ENCODE data around the gene VPS8.

VPS8 gene

GRCh38 chr3:185058796-185059195 is 246.8 kb downstream of the VPS8 start:
- no peak for DNase-seq (ENCODE audit: extremely low read depth, insufficient read length)
- H3K4me3 ChIP-seq (replicated peaks; ENCODE audit: low read depth, low read length) = no peak overlapping the region
- H3K36me3 ChIP-seq (ENCODE audit: control insufficient read depth, insufficient read depth, low read length) = no peaks in the 10 kb centered on the region
- no peaks in the 10 kb centered on the region for H3K27me3 ChIP-seq (replicated peaks; ENCODE audit: control insufficient read depth, insufficient read depth, low read length)
- TF ChIP-seq CTCF (IDR thresholded peaks at IDR 0.05; ENCODE audit: insufficient read depth, low read length, poor library complexity, severe bottlenecking) = no peak

- H3K36me3 ChIP-seq (ENCODE audit: control insufficient read depth, insufficient read depth, low read length) = no peaks in the 10 kb centered on the region
- H3K27me3 ChIP-seq (replicated peaks; ENCODE audit: control insufficient read depth, insufficient read depth, low read length) = no peaks in the 10 kb centered on the region
- no peak for DNase-seq (ENCODE audit: extremely low read depth, insufficient read length)
- no peak overlapping the region for H3K4me3 ChIP-seq (replicated peaks; ENCODE audit: low read depth, low read length)
- TF ChIP-seq CTCF (IDR thresholded peaks at IDR 0.05; ENCODE audit: insufficient read depth, low read length, poor library complexity, severe bottlenecking) = no peak
Measured at GRCh38 chr3:185059766-185060165, 247.8 kb downstream of the VPS8 start.

GRCh38 chr3:185060655-185061054 is 248.7 kb downstream of the VPS8 start:
- no peak for TF ChIP-seq CTCF (IDR thresholded peaks at IDR 0.05; ENCODE audit: insufficient read depth, low read length, poor library complexity, severe bottlenecking)
- Histone ChIP-seq H3K27me3 (replicated peaks; ENCODE audit: control insufficient read depth, insufficient read depth, low read length) (no peaks in the 10 kb centered on the region), H3K4me3 (replicated peaks; ENCODE audit: low read depth, low read length) (no peak overlapping the region)

GRCh38 chr3:185062191-185062590 is 250.2 kb downstream of the VPS8 start:
- Histone ChIP-seq H3K36me3 (ENCODE audit: control insufficient read depth, insufficient read depth, low read length) (no peaks in the 10 kb centered on the region), H3K27me3 (replicated peaks; ENCODE audit: control insufficient read depth, insufficient read depth, low read length) (no peaks in the 10 kb centered on the region), H3K4me3 (replicated peaks; ENCODE audit: low read depth, low read length) (no peak overlapping the region)
- DNase-seq (ENCODE audit: extremely low read depth, insufficient read length) = no peak
- no peak for TF ChIP-seq CTCF (IDR thresholded peaks at IDR 0.05; ENCODE audit: insufficient read depth, low read length, poor library complexity, severe bottlenecking)

More at GRCh38 chr3:185060655-185061054, 248.7 kb downstream of the VPS8 start:
- no peak for DNase-seq (ENCODE audit: extremely low read depth, insufficient read length)
- no peaks in the 10 kb centered on the region for H3K36me3 ChIP-seq (ENCODE audit: control insufficient read depth, insufficient read depth, low read length)

GRCh38 chr3:185063431-185063830 is 251.5 kb downstream of the VPS8 start:
- no peak for DNase-seq (ENCODE audit: extremely low read depth, insufficient read length)
- no peak for TF ChIP-seq CTCF (IDR thresholded peaks at IDR 0.05; ENCODE audit: insufficient read depth, low read length, poor library complexity, severe bottlenecking)

GRCh38 chr3:185065059-185065458 is 253.1 kb downstream of the VPS8 start:
- DNase-seq (ENCODE audit: extremely low read depth, insufficient read length) = no peak
- TF ChIP-seq CTCF (IDR thresholded peaks at IDR 0.05; ENCODE audit: insufficient read depth, low read length, poor library complexity, severe bottlenecking) = peak; percentile 18
- H3K4me3 ChIP-seq (replicated peaks; ENCODE audit: low read depth, low read length) = no peak overlapping the region
- no peaks in the 10 kb centered on the region for H3K36me3 ChIP-seq (ENCODE audit: control insufficient read depth, insufficient read depth, low read length)
- H3K27me3 ChIP-seq (replicated peaks; ENCODE audit: control insufficient read depth, insufficient read depth, low read length) = no peaks in the 10 kb centered on the region; the same call in 1 of the 2 replicates

More at GRCh38 chr3:185063431-185063830, 251.5 kb downstream of the VPS8 start:
- no peaks in the 10 kb centered on the region for H3K27me3 ChIP-seq (replicated peaks; ENCODE audit: control insufficient read depth, insufficient read depth, low read length)
- H3K36me3 ChIP-seq (ENCODE audit: control insufficient read depth, insufficient read depth, low read length) = no peaks in the 10 kb centered on the region
- H3K4me3 ChIP-seq (replicated peaks; ENCODE audit: low read depth, low read length) = no peak overlapping the region
